BLaER1 treated with 17β-estradiol and CSF1 and Interleukin-3, amounts not matched to agents 10 nM and 100 nM (cell line): Measurements from ENCODE around the gene ANXA4.

ENCODE experiments used
- H3K27ac ChIP-seq, 11 experiments: shearing (Covaris generic); formaldehyde crosslinking; 2 replicates each; pipeline ENCODE4 v1.8.1; 2022
- H3K27me3 ChIP-seq, 11 experiments: shearing (Covaris generic); formaldehyde crosslinking; 2 replicates each; pipeline ENCODE4 v1.8.1; 2022
- H3K36me3 ChIP-seq, 11 experiments: shearing (Covaris generic); formaldehyde crosslinking; 2 replicates each; pipeline ENCODE4 v1.8.1; 2022
- H3K4me1 ChIP-seq, 10 experiments: shearing (Covaris generic); formaldehyde crosslinking; 2 replicates each; pipeline ENCODE4 v1.8.1; 2022
- H3K4me2 ChIP-seq, 11 experiments: shearing (Covaris generic); formaldehyde crosslinking; 2 replicates each; pipeline ENCODE4 v1.8.1; 2022
- H3K4me3 ChIP-seq, 10 experiments: shearing (Covaris generic); formaldehyde crosslinking; 2 replicates each; pipeline ENCODE4 v1.8.1; 2022
- H3K9ac ChIP-seq, 11 experiments: shearing (Covaris generic); formaldehyde crosslinking; 2 replicates each; pipeline ENCODE4 v1.8.1; 2022
- H3K9me3 ChIP-seq, 11 experiments: shearing (Covaris generic); formaldehyde crosslinking; replicated peaks in 1 of 11; 2 replicates each; pipeline ENCODE4 v1.8.1; 2022
- H4K20me1 ChIP-seq, 11 experiments: shearing (Covaris generic); formaldehyde crosslinking; 2 replicates each; pipeline ENCODE4 v1.8.1; 2022
- Cebpa-rat ChIP-seq, 11 experiments: shearing (Covaris generic); IDR thresholded peaks; 2 replicates each; pipeline ENCODE4 v1.8.1; 2022

Gene ANXA4

DNA sequence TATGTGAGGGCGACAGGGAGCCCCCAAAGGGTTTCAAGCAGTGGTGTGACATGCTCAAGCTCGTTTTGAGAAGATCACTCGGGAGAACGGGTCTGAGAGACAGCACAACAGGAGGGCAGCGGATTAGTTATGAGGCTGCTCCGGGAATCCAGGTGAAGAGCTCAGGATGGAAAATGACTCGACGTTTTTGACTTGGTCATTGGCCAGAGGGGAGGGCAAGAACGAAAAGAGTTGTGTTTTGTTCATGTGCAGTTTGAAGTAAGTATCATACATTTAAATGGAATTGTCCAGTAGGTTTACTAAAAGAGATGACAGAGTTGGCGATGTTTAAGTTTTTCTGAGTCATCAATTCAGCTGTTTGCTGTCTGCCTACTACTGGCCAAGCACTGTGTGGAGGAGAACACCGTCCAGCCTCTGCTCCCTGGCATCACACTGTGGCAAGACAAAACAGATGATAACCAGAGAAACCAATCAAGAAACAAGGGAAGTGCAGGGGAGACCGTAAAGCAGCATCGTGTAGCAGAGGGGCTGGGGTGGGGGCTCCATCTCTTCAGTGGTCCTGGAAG, 25.3 kb upstream of the ANXA4 start:
- Histone ChIP-seq H3K4me1 (peaks cover 3 to 19% (median 12%) of the 10 kb centered on the region in 10 experiments; a peak in 16 of 20 replicates), H4K20me1 (no peaks in the 10 kb centered on the region), H3K4me3 (no peak overlapping the region), H3K9ac (no peak overlapping the region), H3K36me3 (no peaks in the 10 kb centered on the region), H3K4me2 (no peak overlapping the region), H3K9me3 (no peaks in the 10 kb centered on the region), H3K27me3 (no peaks in the 10 kb centered on the region), H3K27ac (no peak overlapping the region)
- TF ChIP-seq Cebpa-rat (IDR thresholded peaks at IDR 0.05): no peak

DNA sequence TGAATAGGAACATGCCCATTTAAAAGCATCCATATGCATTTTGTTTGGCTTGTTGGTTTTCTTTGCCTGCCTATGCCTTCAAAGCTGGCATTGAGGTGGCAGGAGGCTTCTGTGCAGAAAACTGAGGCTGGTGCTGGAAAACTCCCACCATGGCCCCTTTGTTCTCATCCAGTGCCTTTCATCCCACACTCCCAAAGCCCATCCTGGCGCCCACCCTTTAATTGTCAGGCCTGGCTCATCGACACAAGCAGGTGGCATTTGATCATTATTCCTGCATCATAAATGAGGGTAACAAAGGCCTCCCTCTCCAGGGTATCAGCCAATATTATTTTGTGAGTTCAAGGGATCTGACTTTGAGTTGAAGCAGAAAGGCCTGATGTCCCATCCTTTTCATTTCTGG, 24.7 kb upstream of the ANXA4 start:
- peaks cover 0 to 19% (median 11%) of the 10 kb centered on the region in 10 experiments; a peak in 15 of 20 replicates for H3K4me1 ChIP-seq
- H3K27ac ChIP-seq: no peak overlapping the region
- no peaks in the 10 kb centered on the region for H4K20me1 ChIP-seq
- H3K9ac ChIP-seq: no peak overlapping the region
- H3K4me2 ChIP-seq: peak overlapping the region in 4 of 11 experiments; percentile 11 to 46 (median 35); a peak in 5 of 22 replicates
- H3K27me3 ChIP-seq: no peaks in the 10 kb centered on the region
- H3K36me3 ChIP-seq: no peaks in the 10 kb centered on the region
- no peak for TF ChIP-seq Cebpa-rat (IDR thresholded peaks at IDR 0.05)
- H3K4me3 ChIP-seq: no peak overlapping the region
- H3K9me3 ChIP-seq: no peaks in the 10 kb centered on the region

GRCh38 chr2:69717861-69718273, 24.1 kb upstream of the ANXA4 start:
- peak overlapping the region in 8 of 11 experiments; percentile 4 to 46 (median 26); a peak in 12 of 22 replicates for H3K4me2 ChIP-seq

DNA sequence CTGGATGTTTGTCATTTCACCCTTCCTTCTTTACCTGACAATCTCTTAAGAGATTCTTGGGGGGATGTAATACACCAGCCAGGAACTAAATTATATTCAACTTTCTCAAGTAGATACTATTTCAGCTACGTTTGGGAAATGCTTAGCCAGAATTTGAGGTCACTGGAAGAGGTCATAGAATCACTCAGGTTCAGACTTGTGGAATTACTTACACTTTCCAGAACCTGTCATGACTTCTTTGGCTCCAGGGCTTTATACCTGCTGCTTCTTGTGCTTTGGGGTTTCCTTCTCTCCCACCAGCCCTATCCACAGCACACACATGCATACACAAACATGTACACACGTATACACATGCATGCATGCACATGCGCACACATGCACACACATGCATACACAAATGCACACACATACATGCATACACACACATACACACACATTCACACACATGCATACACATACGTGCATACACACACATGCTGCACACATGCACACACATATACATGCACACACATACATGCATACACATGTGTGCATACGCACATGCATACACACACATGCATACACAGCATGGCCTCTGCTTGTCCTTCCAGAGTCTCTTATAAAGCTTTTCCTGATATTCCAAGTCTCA, 23.5 kb upstream of the ANXA4 start:
- no peak overlapping the region for H3K4me3 ChIP-seq
- TF ChIP-seq Cebpa-rat (IDR thresholded peaks at IDR 0.05): no peak
- H3K4me2 ChIP-seq: peak overlapping the region in 5 of 11 experiments; percentile 11 to 46 (median 36); a peak in 9 of 22 replicates
- no peaks in the 10 kb centered on the region for H3K9me3 ChIP-seq
- H3K27me3 ChIP-seq: no peaks in the 10 kb centered on the region
- H3K27ac ChIP-seq: no peak overlapping the region
- no peak overlapping the region for H3K9ac ChIP-seq
- no peaks in the 10 kb centered on the region for H3K36me3 ChIP-seq
- H3K4me1 ChIP-seq: peaks cover 0 to 19% (median 11%) of the 10 kb centered on the region in 10 experiments; a peak in 15 of 20 replicates
- H4K20me1 ChIP-seq: no peaks in the 10 kb centered on the region

More at GRCh38 chr2:69717861-69718273, 24.1 kb upstream of the ANXA4 start:
- peaks cover 0 to 19% (median 11%) of the 10 kb centered on the region in 10 experiments; a peak in 15 of 20 replicates for H3K4me1 ChIP-seq
- H3K9ac ChIP-seq: no peak overlapping the region
- no peak overlapping the region for H3K4me3 ChIP-seq
- H4K20me1 ChIP-seq: no peaks in the 10 kb centered on the region
- no peaks in the 10 kb centered on the region for H3K9me3 ChIP-seq
- no peak for TF ChIP-seq Cebpa-rat (IDR thresholded peaks at IDR 0.05)
- no peaks in the 10 kb centered on the region for H3K27me3 ChIP-seq
- no peaks in the 10 kb centered on the region for H3K36me3 ChIP-seq
- no peak overlapping the region for H3K27ac ChIP-seq

DNA sequence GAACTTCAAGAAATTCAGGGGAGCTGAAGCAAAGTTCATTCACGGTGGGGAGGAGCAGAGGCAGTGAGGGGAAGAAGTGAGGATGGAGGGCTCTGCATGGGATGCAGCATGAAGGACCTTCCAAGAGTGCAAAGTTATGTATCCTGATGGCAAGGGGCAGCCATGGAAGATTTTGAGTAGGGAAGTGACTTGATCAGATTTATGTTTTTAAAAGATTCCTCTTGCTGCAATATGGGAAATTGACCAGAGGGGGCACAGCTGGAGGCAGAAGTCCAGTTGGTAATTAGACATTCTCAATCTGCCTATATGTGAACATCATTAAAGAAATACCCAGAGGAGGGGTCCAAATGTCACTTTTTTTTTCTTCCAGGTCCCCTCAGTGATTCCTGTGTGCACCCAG, 21.5 kb upstream of the ANXA4 start:
- no peak overlapping the region for H3K27ac ChIP-seq
- no peak for TF ChIP-seq Cebpa-rat (IDR thresholded peaks at IDR 0.05)
- H4K20me1 ChIP-seq: no peaks in the 10 kb centered on the region

DNA sequence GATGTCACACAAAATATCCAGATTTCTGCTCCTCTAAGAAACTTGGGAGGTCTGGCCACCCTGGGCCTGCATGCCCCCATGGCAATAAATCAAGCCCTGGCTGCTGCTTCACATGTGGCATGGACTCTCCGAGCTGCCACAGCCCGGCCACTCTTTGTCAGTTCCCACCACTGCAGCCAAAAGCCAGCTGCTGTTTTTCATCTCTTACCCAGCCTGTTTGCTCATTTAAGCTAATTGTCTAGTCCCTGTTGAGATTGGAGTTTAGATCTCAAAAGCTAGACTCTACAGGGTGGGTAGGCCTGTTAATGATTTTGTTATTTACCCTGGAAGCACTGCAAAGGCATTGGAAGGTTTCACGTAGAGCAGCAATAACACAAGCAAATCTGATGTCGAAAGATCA, 20.9 kb upstream of the ANXA4 start:
- H3K4me3 ChIP-seq: no peak overlapping the region
- H3K9me3 ChIP-seq: no peaks in the 10 kb centered on the region
- TF ChIP-seq Cebpa-rat (IDR thresholded peaks at IDR 0.05): no peak
- H3K4me2 ChIP-seq: no peak overlapping the region
- peaks cover 0 to 14% (median 8%) of the 10 kb centered on the region in 10 experiments; a peak in 11 of 20 replicates for H3K4me1 ChIP-seq
- no peak overlapping the region for H3K9ac ChIP-seq
- no peaks in the 10 kb centered on the region for H3K27me3 ChIP-seq
- H4K20me1 ChIP-seq: no peaks in the 10 kb centered on the region
- H3K27ac ChIP-seq: no peak overlapping the region
- no peaks in the 10 kb centered on the region for H3K36me3 ChIP-seq

More for the DNA sequence above, 21.5 kb upstream of the ANXA4 start:
- peaks cover 0 to 14% (median 8%) of the 10 kb centered on the region in 10 experiments; a peak in 11 of 20 replicates for H3K4me1 ChIP-seq
- H3K9me3 ChIP-seq: no peaks in the 10 kb centered on the region
- no peak overlapping the region for H3K9ac ChIP-seq
- H3K4me3 ChIP-seq: no peak overlapping the region
- no peaks in the 10 kb centered on the region for H3K36me3 ChIP-seq
- no peaks in the 10 kb centered on the region for H3K27me3 ChIP-seq
- H3K4me2 ChIP-seq: no peak overlapping the region

DNA sequence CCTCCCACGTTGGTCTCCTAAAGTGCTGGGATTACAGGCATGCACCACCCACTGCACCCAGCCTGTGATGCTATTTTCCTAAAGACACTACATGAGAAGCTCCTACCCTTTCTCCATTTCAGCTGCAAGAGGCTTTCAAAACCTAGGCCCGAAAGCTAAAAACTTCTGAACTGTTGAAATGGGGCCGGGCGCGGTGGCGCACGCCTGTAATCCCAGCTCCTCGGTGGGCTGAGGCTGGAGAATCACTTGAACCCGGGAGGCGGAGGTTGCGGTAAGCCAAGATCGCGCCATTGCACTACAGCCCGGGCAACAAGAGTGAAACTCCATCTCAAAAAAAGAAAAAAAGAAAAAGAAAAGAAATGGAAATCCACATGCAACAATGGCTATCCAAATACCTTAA, 18.1 kb upstream of the ANXA4 start:
- no peaks in the 10 kb centered on the region for H4K20me1 ChIP-seq
- no peak for TF ChIP-seq Cebpa-rat (IDR thresholded peaks at IDR 0.05)
- peaks cover 0 to 3% (median 0%) of the 10 kb centered on the region in 10 experiments; a peak in 2 of 20 replicates for H3K4me1 ChIP-seq
- no peaks in the 10 kb centered on the region for H3K36me3 ChIP-seq
- no peak overlapping the region for H3K9ac ChIP-seq
- H3K4me3 ChIP-seq: no peak overlapping the region
- no peaks in the 10 kb centered on the region for H3K9me3 ChIP-seq
- H3K27ac ChIP-seq: no peak overlapping the region
- no peaks in the 10 kb centered on the region for H3K27me3 ChIP-seq
- H3K4me2 ChIP-seq: no peak overlapping the region

- TF ChIP-seq Cebpa-rat (IDR thresholded peaks at IDR 0.05): no peak
- Histone ChIP-seq H4K20me1 (no peaks in the 10 kb centered on the region), H3K36me3 (no peaks in the 10 kb centered on the region), H3K27me3 (no peaks in the 10 kb centered on the region), H3K9ac (peak overlapping the region in 4 of 11 experiments; percentile 7 to 16 (median 10); a peak in 1 of 22 replicates), H3K4me3 (peak overlapping the region in 5 of 10 experiments; percentile 19 to 38 (median 30); a peak in 5 of 20 replicates), H3K4me1 (peaks cover 0 to 3% (median 0%) of the 10 kb centered on the region in 10 experiments; a peak in 2 of 20 replicates), H3K27ac (no peak overlapping the region), H3K9me3 (no peaks in the 10 kb centered on the region), H3K4me2 (peak overlapping the region; percentile 31 to 93 (median 66); a peak in 21 of 22 replicates)
Observed at GRCh38 chr2:69724540-69725159, 17.3 kb upstream of the ANXA4 start.

DNA sequence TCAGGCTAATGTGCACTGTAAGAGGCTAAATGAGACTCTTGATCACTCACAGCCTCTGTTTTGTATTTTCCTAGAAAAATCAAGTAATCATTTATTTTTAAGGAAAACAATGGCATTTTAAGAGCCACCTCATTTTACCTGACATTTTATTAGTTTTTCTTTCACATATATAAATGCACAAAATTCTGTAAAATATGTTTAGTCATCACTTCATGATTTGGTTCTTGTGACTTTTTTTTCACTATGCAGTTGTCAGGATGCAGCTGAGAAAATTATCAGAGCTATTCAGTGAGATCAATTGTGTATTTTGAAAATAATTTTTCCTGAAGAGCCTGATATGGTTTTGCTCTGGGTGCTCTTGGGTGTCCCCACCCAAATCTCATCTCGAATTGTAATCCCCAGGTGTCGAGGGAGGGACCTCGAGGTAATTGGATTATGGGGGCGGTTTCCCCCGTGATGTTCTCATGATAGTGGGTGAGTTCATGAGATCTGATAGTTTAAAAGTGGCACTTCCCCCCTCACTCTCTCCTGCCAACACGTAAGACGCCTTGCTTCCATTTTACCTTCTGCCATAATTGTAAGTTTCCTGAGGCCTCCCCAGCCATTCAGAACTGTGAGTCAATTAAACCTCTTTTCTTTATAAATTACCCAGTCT, 16.1 kb upstream of the ANXA4 start:
- Histone ChIP-seq H3K36me3 (no peaks in the 10 kb centered on the region), H4K20me1 (no peaks in the 10 kb centered on the region), H3K9me3 (no peaks in the 10 kb centered on the region), H3K27me3 (no peaks in the 10 kb centered on the region), H3K4me3 (no peak overlapping the region), H3K27ac (no peak overlapping the region), H3K9ac (no peak overlapping the region), H3K4me1 (peaks cover 0 to 3% (median 0%) of the 10 kb centered on the region in 10 experiments; a peak in 3 of 20 replicates), H3K4me2 (no peak overlapping the region)
- no peak for TF ChIP-seq Cebpa-rat (IDR thresholded peaks at IDR 0.05)
